HG02798 (cell line): ENCODE data around the gene PDCD7.
"Not testable (repeated sequence)": the region's sequence is repeated elsewhere in the genome, so short reads cannot be mapped to it uniquely, and the experiment has no call there.

Experiments
- ATAC-seq: cut with Tn5 transposase; IDR thresholded peaks from one replicate; pipeline ENCODE4 v1.9.1; 2021; ENCODE audit warnings: mild to moderate bottlenecking; ENCODE audit not compliant: unreplicated experiment, poor library complexity

The PDCD7 gene

DNA sequence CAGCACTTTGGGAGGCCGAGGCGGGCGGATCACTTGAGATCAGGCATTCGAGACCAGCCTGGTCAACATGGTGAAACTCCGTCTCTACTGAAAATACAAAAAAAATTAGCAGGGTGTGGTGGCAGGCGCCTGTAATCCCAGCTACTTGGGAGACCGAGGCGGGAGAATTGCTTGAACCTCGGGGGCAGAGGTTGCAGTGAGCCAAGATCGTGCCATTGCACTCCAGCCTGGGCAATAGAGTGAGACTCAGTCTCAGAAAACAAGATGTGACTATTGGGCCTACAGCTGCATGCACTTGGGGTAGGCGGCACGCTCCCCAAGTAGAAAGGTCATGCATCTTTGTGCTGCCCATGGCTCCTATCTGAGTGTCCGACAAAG lies 39.8 kb downstream of the PDCD7 start:
- not testable (repeated sequence) for ATAC-seq

DNA sequence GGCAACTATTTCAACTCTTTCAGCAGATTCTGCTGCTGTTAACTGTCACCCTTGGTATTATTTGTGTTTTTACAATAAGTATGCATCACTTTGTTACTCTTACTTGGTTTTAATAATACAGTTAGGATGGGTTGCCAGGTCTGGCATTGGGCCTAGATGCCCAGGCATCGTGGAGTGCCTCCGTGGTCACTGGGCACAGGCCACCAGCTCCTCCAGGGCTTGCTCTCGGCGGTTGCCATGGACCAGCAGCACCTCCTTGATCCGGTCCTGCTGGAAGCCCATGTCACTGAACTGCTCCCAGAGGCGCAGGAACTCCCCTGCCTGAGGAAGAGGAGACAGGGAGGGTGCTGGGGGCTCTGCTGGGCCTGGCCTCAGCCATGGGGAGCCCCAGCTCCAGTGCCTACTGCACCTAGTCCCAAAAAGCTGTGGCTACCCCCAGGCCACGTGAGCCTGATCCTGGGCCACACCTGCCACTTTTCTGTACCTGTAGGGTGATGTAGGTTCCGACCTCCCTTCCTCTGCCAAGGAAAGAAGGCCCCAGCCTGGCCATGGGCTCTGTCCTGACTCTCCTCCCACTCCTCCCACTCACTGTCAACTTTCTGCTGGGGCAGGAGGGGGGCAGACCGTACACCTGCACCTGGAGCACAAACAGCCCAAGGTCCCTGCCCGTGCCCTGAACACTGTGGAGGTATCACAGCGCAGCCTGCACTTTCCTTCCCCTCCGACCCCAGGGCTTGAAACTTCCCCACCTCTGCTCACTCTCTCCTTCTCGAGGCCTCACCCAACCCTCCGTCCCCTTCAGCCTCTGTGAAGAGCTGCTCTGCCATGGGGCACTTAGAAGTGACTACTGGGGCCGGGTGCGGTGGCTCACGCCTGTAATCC lies 40.5 kb downstream of the PDCD7 start:
- no peak for ATAC-seq

DNA sequence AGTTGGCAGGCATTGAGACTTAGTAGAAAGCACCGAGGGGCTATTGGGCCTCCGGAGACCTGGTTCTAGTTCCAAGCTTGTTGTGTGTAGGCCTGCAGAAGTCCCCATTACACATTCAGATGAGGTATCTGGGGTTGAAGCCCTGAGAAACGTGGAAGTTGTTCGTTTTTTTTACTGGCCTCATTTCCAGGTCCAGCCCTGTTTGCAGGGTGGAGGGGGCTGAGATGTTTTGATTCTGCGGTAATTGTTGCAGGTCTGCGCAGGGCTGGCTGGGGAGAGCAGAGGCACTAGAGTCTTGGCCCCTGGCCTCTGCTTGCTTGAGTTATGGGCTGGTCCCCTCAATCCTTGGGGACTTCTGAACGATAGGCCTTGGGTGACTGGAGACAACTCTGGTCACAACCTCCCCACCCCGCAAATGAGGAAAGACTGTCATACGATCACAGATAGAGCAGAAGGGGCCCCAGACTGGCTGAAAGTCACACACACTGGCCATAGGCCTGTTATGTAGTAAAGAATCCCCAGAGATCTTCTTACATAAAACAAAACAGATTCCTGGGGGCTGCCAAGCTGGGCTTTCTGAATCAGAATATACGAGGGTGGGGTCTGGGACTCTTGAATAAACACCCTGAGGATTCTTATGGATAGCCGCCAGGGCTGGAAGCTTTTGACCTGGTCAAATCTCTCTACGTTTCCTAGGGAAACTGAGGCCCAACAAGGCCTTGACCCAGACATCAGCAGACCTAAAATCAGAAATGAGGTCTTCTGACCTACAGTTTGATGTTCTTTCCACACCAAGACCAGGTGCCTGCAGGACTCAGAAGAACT lies 41.5 kb downstream of the PDCD7 start:
- no peak for ATAC-seq

DNA sequence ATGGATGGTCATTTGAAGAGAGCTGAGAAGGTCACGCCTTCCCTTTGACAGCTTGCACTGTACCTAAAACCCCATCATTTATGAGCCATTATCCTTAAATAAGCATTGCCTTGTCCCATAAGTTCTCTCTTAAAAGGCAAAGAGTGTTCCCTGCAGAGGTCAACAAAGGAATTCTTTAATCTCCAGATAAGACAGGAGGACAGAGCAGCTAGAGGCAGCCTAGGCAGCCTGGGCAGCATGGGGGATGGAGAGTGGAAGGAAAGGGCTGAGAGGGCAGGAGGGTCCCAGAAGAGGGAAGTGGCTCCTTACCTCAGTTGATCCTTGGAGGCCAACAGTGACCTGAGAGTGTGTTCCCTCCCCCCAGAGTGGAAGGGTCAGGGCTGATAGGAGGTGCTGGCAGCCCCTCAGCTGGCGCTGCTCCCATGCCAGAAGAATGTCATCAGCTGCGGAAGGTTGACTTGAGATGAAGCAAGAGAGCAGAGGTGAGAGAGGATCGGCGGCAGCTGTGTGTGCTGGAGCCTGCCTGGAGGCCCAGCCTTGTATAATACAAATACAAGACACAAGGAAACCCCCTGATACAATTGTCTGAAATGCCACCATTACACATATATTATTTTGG lies 44.3 kb downstream of the PDCD7 start:
- no peak for ATAC-seq

- no peak for ATAC-seq
Measured at GRCh38 chr15:65088643-65089021, 45.0 kb downstream of the PDCD7 start.

GRCh38 chr15:65087873-65088642 lies 45.5 kb downstream of the PDCD7 start:
- ATAC-seq, result no peak

DNA sequence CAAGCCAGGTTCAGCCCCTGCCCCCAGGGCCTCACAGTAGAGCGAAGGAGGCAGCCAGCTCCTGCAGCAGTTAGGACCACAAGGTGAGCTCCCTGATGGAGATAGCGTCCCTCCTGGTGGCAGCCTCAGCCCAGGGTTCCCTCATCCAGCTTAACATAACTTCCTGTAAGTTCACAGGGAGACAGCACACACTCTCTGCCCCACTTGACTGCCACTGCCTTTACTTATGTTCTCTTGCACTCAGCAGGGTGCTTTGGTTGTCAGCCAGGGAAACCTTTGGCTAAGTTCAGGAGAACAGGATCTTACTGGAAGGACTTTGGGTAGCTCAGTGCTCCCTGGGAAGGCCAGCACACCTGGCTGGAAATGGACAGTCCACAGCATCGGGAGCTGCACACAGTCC lies 46.2 kb downstream of the PDCD7 start:
- no peak for ATAC-seq

DNA sequence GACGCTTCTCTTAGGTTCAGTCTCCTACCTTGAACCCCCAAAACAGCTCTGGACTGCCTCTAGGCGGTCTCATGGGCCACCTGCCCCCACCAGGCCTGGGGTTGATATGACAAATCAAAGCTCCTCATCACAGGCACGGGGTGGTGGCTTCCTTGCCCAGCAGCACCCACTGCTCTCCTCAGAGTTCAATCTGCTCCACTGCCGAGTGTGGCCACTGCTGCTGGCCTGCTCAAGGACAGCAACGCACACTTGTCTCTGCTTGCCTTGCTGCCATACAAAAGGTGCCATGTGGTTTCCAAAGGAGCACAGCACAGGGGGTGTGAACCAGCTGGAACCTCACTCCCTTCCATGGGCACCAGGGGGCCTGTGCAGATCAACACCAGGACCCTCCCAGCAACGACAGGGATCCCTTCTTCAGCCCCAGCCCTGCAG lies 46.9 kb downstream of the PDCD7 start:
- no peak for ATAC-seq

DNA sequence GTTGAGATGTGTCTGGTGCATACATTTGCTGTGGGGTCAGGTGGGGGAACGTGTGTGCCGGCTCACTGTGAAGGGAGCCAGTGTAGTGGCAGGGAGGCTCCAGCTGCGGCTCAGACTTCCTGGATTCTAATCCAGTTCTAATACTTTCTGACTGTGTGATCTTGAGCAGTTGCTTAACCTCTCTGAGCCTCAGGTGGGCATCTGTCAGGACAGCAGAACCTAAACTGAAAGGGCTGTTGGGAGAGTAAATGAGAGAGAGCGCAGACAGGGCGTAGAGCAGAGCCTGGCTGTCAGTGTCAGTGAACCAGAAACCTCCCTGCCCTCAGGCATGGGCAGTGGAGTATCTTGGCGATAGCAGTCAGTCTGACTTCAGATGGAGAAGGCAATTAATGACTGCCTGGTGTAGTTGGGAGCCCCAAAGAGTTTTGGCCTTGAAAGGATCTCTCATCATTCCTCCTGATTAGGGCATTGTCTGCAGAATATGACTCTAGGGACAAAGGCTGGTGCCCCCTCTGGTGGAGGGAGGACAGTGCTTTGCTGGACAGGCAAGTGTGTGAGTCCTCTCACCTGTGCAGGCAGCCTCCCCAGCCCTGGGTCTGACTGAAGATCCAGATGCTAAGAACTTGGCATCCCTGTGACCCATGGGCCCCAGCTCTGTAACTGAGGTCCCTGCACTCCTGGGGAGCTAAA lies 47.5 kb downstream of the PDCD7 start:
- ATAC-seq, result no peak

GRCh38 chr15:65085207-65085753 lies 48.3 kb downstream of the PDCD7 start:
- no peak for ATAC-seq

GRCh38 chr15:65084500-65085206 lies 49.0 kb downstream of the PDCD7 start:
- ATAC-seq, result no peak

- ATAC-seq, result no peak
Measured at GRCh38 chr15:65083262-65083701, 50.3 kb downstream of the PDCD7 start.

DNA sequence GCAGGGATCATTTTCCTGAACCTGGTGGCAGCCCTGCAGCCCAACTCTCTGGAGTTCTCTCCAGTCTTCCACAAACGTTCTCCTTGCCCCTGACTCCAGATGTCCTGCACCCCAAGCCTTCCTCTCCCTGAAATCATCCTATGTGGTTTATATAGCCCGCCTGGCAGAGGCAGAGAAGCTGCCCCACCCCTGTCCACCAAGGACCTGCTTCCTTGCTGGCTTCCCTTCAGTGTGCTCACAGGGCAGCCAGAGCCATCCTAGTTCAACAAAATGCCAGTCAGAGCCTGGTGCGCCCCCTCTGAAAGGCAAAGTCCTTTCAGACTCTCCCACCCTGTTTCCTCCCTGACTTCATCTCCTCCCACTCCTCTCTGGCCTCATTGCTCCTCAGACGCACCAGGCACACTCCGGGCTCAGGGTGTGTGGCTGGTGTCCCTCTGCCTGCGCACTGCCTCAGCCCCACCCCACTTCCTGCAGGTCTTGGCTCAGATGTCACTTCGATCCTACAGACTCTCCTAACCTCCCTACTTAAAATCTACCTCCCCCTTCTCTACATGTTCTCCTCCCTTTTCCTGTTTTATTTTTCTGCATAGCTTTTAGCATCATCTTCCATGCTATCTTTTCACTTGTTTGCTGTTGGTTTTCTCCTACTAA lies 51.2 kb downstream of the PDCD7 start:
- no peak for ATAC-seq

DNA sequence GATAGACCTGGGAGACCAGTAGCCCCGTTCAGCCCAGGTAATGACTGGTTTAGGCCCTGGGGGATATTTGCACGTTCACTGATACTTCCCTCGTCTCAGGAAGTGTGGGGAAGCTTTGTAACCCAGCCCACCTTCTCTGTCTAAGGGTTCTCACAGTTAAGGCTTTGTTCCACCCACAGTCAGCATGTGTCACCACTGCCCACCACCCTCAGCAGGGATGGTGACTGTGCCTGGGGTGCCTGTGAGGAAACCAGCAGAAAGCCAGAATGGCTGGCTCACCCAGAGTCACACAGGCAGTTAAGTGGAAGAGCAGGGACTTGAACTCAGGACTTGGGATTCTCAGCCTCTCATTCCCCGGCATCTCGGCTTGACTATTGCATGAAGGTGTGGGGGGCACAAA lies 51.9 kb downstream of the PDCD7 start:
- ATAC-seq, result no peak

DNA sequence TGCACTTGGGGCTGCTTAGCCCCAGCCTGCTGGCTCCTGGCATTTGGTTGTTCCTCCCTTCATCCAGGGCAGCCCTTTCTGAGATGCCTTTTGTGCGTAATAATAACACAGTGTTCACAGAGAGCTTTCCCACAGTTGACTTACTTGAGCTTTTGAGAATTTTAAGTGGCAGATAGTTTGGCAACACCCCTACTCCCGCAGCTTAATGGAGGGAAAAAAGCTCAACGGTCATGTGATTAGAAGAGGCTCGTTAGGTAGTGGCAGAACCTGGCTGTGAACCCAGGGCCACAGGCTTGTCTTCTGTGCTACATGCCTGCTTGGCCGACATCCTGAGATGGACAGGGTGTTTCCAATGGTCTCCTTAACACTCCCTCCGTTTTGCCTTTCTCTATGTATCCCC lies 52.3 kb downstream of the PDCD7 start:
- ATAC-seq, result no peak

- ATAC-seq, result no peak
Measured at GRCh38 chr15:65079580-65079979, 54.0 kb downstream of the PDCD7 start.

DNA sequence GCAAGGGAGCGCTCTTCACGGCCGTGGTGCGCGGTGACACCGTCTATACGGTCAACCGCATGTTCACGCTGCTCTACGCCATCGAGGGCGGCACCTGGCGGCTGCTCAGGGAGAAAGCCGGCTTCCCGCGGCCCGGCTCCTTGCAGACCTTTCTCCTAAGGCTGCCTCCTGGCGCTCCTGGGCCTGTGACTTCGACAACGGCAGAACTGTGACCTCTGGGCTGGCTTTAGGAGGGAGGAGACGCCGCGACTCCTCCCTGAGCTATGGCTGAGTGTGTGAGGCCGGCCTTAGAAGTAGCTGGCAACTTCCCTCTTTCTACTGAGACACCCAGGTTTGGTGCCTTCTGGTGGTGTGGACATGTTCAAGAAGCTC lies 55.6 kb downstream of the PDCD7 start:
- no peak for ATAC-seq

DNA sequence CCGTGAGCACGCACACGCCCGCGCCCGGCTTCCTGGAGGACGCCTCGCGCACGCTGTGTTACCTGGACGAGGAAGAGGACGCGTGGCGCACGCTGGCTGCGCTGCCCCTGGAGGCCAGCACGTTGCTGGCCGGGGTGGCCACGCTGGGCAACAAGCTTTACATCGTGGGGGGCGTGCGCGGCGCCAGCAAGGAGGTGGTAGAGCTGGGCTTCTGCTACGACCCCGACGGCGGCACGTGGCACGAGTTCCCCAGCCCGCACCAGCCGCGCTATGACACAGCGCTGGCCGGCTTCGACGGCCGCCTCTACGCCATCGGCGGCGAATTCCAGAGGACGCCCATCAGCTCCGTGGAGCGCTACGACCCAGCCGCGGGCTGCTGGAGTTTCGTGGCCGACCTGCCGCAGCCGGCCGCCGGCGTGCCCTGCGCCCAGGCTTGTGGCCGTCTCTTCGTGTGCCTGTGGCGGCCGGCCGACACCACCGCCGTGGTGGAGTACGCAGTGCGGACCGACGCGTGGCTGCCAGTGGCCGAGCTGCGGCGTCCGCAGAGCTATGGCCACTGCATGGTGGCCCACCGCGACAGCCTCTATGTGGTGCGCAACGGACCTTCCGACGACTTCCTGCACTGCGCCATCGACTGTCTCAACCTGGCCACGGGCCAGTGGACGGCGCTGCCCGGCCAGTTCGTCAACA lies 56.2 kb downstream of the PDCD7 start:
- ATAC-seq, result no peak
